ENCODE measurements around the gene SFTPD. TPM values are rescaled to one million over a fixed set of nuclear protein-coding genes. Genes with fewer than 3 reads are reported as not detected.
A peak's percentile ranks its signal among the peaks of the same experiment; 100 is the strongest.
"Not testable (repeated sequence)": the region's sequence is repeated elsewhere in the genome, so short reads cannot be mapped to it uniquely, and the experiment has no call there.

SFTPD gene
- total RNA-seq, 2 experiments from 2014 or later = not detected

GRCh38 chr10:79914512-79914911 lies 34.4 kb downstream of the SFTPD start:
- POLR2A ChIA-PET; H3K36me3 Mint-ChIP-seq (ENCODE audit: low read depth); CTCF ChIA-PET; H3K27ac Mint-ChIP-seq; ATAC-seq; intact Hi-C loops (cut with micrococcal nuclease); H3K4me1 Mint-ChIP-seq (ENCODE audit: low read depth); H3K9me3 Mint-ChIP-seq; DNase-seq; H3K4me3 Mint-ChIP-seq: not testable (repeated sequence)
- TF ChIP-seq CTCF (IDR thresholded peaks at IDR 0.05) = peak; percentile 14
- H3K27me3 Mint-ChIP-seq = peaks cover 12% of the 10 kb centered on the region

- POLR2A ChIA-PET = no interaction called here
- intact Hi-C loops (cut with micrococcal nuclease) = no loop called here
- no peak for TF ChIP-seq CTCF (IDR thresholded peaks at IDR 0.05)
Observed at GRCh38 chr10:79910836-79911235, 38.1 kb downstream of the SFTPD start.

GRCh38 chr10:79910344-79910743 lies 38.6 kb downstream of the SFTPD start:
- Mint-ChIP-seq H3K27ac (no peak overlapping the region), H3K36me3 (ENCODE audit: low read depth) (no peaks in the 10 kb centered on the region), H3K4me1 (ENCODE audit: low read depth) (peaks cover 4% of the 10 kb centered on the region), H3K27me3 (peaks cover 30% of the 10 kb centered on the region), H3K9me3 (no peaks in the 10 kb centered on the region), H3K4me3 (no peak overlapping the region)
- ChIA-PET POLR2A (no interaction called here), CTCF (no interaction called here)
- DNase-seq (no peak), ATAC-seq (no peak)
- intact Hi-C loops (cut with micrococcal nuclease) = no loop called here
- no peak for TF ChIP-seq CTCF (IDR thresholded peaks at IDR 0.05)

More at GRCh38 chr10:79910836-79911235, 38.1 kb downstream of the SFTPD start:
- Mint-ChIP-seq H3K27me3 (peaks cover 27% of the 10 kb centered on the region), H3K4me1 (ENCODE audit: low read depth) (no peaks in the 10 kb centered on the region), H3K9me3 (no peaks in the 10 kb centered on the region), H3K36me3 (ENCODE audit: low read depth) (no peaks in the 10 kb centered on the region), H3K27ac (no peak overlapping the region), H3K4me3 (no peak overlapping the region)
- ATAC-seq = no peak
- no peak for DNase-seq
- CTCF ChIA-PET = no interaction called here

- H3K4me3 Mint-ChIP-seq = peak overlapping the region; percentile 84
- H3K27me3 Mint-ChIP-seq = peaks cover 52% of the 10 kb centered on the region
- TF ChIP-seq CTCF (IDR thresholded peaks at IDR 0.05) = no peak
- intact Hi-C loops (cut with micrococcal nuclease) = no loop called here
- POLR2A ChIA-PET = no interaction called here
- H3K36me3 Mint-ChIP-seq (ENCODE audit: low read depth) = no peaks in the 10 kb centered on the region
- peak; percentile 40 for ATAC-seq
- no peaks in the 10 kb centered on the region for H3K9me3 Mint-ChIP-seq
- H3K4me1 Mint-ChIP-seq (ENCODE audit: low read depth) = peaks cover 13% of the 10 kb centered on the region
- CTCF ChIA-PET = no interaction called here
- H3K27ac Mint-ChIP-seq = no peak overlapping the region
- DNase-seq = peak; percentile 38
Observed at GRCh38 chr10:79905322-79906314, 43.3 kb downstream of the SFTPD start.

GRCh38 chr10:79904671-79905321 lies 44.1 kb downstream of the SFTPD start:
- peak overlapping the region; percentile 84 for H3K4me3 Mint-ChIP-seq

GRCh38 chr10:79901571-79901970 lies 47.3 kb downstream of the SFTPD start:
- CTCF ChIA-PET = interaction anchor here (1.2 kb wide), 1 partner anchor 28 kb away, joined by 3 read pairs; no protein-coding TSS in a partner anchor
- intact Hi-C loops (cut with micrococcal nuclease); DNase-seq; H3K36me3 Mint-ChIP-seq (ENCODE audit: low read depth); H3K9me3 Mint-ChIP-seq; POLR2A ChIA-PET; H3K4me3 Mint-ChIP-seq; ATAC-seq; H3K27ac Mint-ChIP-seq: not testable (repeated sequence)
- peaks cover 13% of the 10 kb centered on the region for H3K4me1 Mint-ChIP-seq (ENCODE audit: low read depth)
- peaks cover 38% of the 10 kb centered on the region for H3K27me3 Mint-ChIP-seq

More at GRCh38 chr10:79904671-79905321, 44.1 kb downstream of the SFTPD start:
- no peaks in the 10 kb centered on the region for H3K36me3 Mint-ChIP-seq (ENCODE audit: low read depth)
- ATAC-seq (peak; percentile 87), DNase-seq (peak; percentile 61)
- H3K27ac Mint-ChIP-seq = no peak overlapping the region
- ChIA-PET POLR2A (no interaction called here), CTCF (interaction anchor here (1.5 kb wide), 1 partner anchor 26 kb away, joined by 3 read pairs; no protein-coding TSS in a partner anchor)
- peaks cover 49% of the 10 kb centered on the region for H3K27me3 Mint-ChIP-seq
- H3K9me3 Mint-ChIP-seq = no peaks in the 10 kb centered on the region
- TF ChIP-seq CTCF (IDR thresholded peaks at IDR 0.05) = no peak
- H3K4me1 Mint-ChIP-seq (ENCODE audit: low read depth) = peaks cover 13% of the 10 kb centered on the region
- intact Hi-C loops (cut with micrococcal nuclease) = no loop called here
